Mesenchymal stem cell (in vitro differentiated cells and primary cell): Measurements from ENCODE around the gene C8A. TPM values are rescaled to one million over a fixed set of nuclear protein-coding genes. Genes with fewer than 3 reads are reported as not detected.

Source experiments
- DNase-seq: peaks from one replicate; pipeline ENCODE4 v3.0.0-alpha.2; 2013
- H2AFZ ChIP-seq: one replicate; pipeline ENCODE4 v1.6.1; 2013; ENCODE audit warnings: low read depth, mild to moderate bottlenecking, control low read depth, inconsistent platforms, low read length, moderate library complexity
- H2AK5ac ChIP-seq: 2 replicates; pipeline ENCODE4 v1.6.1; 2013; ENCODE audit warnings: low read length, moderate library complexity, mild to moderate bottlenecking, inconsistent platforms; ENCODE audit not compliant: severe bottlenecking
- H2BK120ac ChIP-seq: one replicate; pipeline ENCODE4 v1.6.1; 2013; ENCODE audit warnings: low read depth, mild to moderate bottlenecking, inconsistent platforms, low read length, moderate library complexity
- H2BK12ac ChIP-seq, 2 experiments: one replicate each; pipeline ENCODE4 v1.6.1; 2013; ENCODE audit warnings: inconsistent platforms in 2 of 2, low read length in 2 of 2, mild to moderate bottlenecking in 2 of 2, moderate library complexity in 2 of 2, control low read depth in 1 of 2
- H2BK15ac ChIP-seq: one replicate; pipeline ENCODE4 v1.6.1; 2013; ENCODE audit warnings: mild to moderate bottlenecking, low read depth, inconsistent platforms; ENCODE audit not compliant: poor library complexity, severe bottlenecking
- H2BK5ac ChIP-seq: 2 replicates; pipeline ENCODE4 v1.6.1; 2013; ENCODE audit warnings: low read depth, mild to moderate bottlenecking, low read length, control low read depth, inconsistent platforms; ENCODE audit not compliant: poor library complexity, severe bottlenecking
- H3K14ac ChIP-seq, 2 experiments: one replicate each; pipeline ENCODE4 v1.6.1; 2013; ENCODE audit warnings: inconsistent platforms in 2 of 2, low read length in 2 of 2, control low read depth in 1 of 2, mild to moderate bottlenecking in 1 of 2, moderate library complexity in 1 of 2
- H3K18ac ChIP-seq, 2 experiments: one replicate each; pipeline ENCODE4 v1.6.1; 2013; ENCODE audit warnings: inconsistent platforms in 2 of 2, low read length in 2 of 2, control low read depth in 1 of 2, low read depth in 1 of 2, mild to moderate bottlenecking in 1 of 2
- H3K23ac ChIP-seq, 2 experiments: one replicate each; pipeline ENCODE4 v1.6.1; 2013; ENCODE audit warnings: inconsistent platforms in 2 of 2, low read length in 2 of 2, mild to moderate bottlenecking in 2 of 2, moderate library complexity in 2 of 2, control low read depth in 1 of 2
- H3K27ac ChIP-seq: 2 replicates; pipeline ENCODE4 v1.5.1; 2013; ENCODE audit warnings: mild to moderate bottlenecking, moderate library complexity, low read length, control low read depth, inconsistent platforms; ENCODE audit not compliant: poor library complexity, severe bottlenecking
- H3K27me3 ChIP-seq, 2 experiments: 2 replicates each; pipeline versions ENCODE4 v1.6.1 to v1.7.0; 2013; ENCODE audit warnings: low read length in 2 of 2, mild to moderate bottlenecking in 2 of 2, moderate library complexity in 2 of 2, control low read depth in 1 of 2, inconsistent platforms in 1 of 2; ENCODE audit not compliant: control insufficient read depth in 1 of 2, insufficient read depth in 1 of 2
- H3K36me3 ChIP-seq, 2 experiments: 2 replicates each; pipeline versions ENCODE4 v1.6.1 to v1.7.0; 2013; ENCODE audit warnings: low read length in 2 of 2, control low read depth in 1 of 2, inconsistent platforms in 1 of 2, low read depth in 1 of 2, mild to moderate bottlenecking in 1 of 2; ENCODE audit not compliant: insufficient read depth in 2 of 2, control insufficient read depth in 1 of 2
- H3K4ac ChIP-seq, 2 experiments: one replicate each; pipeline ENCODE4 v1.6.1; 2013; ENCODE audit warnings: inconsistent platforms in 2 of 2, low read length in 2 of 2, mild to moderate bottlenecking in 2 of 2, moderate library complexity in 2 of 2, control low read depth in 1 of 2, low read depth in 1 of 2
- H3K4me1 ChIP-seq: 2 replicates; pipeline ENCODE4 v1.6.1; 2013; ENCODE audit warnings: low read depth, low read length, control low read depth; ENCODE audit not compliant: control insufficient read depth, insufficient read depth
- H3K4me2 ChIP-seq: 2 replicates; pipeline ENCODE4 v1.6.1; 2013; ENCODE audit warnings: low read length, mild to moderate bottlenecking, inconsistent platforms; ENCODE audit not compliant: poor library complexity, severe bottlenecking
- H3K4me3 ChIP-seq, 2 experiments: 2 replicates each; pipeline versions ENCODE4 v1.5.1 to v1.7.0; 2013; ENCODE audit warnings: low read length in 2 of 2, mild to moderate bottlenecking in 2 of 2, control low read depth in 1 of 2, low read depth in 1 of 2; ENCODE audit not compliant: insufficient read depth in 1 of 2
- H3K79me1 ChIP-seq: replicated peaks from 2 replicates; pipeline ENCODE4 v1.6.1; 2013; ENCODE audit warnings: mild to moderate bottlenecking, control low read depth, low read length, inconsistent platforms; ENCODE audit not compliant: poor library complexity, severe bottlenecking
- H3K9ac ChIP-seq: 2 replicates; pipeline ENCODE4 v1.7.0; 2013; ENCODE audit warnings: mild to moderate bottlenecking, low read length, moderate library complexity
- H3K9me3 ChIP-seq: 2 replicates; pipeline ENCODE4 v1.7.0; 2013; ENCODE audit warnings: mild to moderate bottlenecking, low read length; ENCODE audit not compliant: control insufficient read depth
- H4K8ac ChIP-seq: one replicate; pipeline ENCODE4 v1.6.1; 2013; ENCODE audit warnings: inconsistent platforms, mild to moderate bottlenecking, low read length, moderate library complexity
- H4K91ac ChIP-seq: one replicate; pipeline ENCODE4 v1.6.1; 2013; ENCODE audit warnings: mild to moderate bottlenecking, low read length, inconsistent platforms
- WGBS: methylation state at CpG from one replicate; pipeline ENCODE4 v1.1.7; 2013; ENCODE audit warnings: mixed read lengths; 5-methylcytosine and 5-hydroxymethylcytosine counted together
- polyA plus RNA-seq, 2 experiments: library from polyadenylated mRNA; stranded (reverse); fragments of 200-250 nt; gene quantifications; one replicate each; pipeline ENCODE4 v1.2.3, GENCODE V29; 2013

C8A gene
- polyA plus RNA-seq (2013, experiment 1 of 2), result not detected
- polyA plus RNA-seq (2013, experiment 2 of 2), result not detected

DNA sequence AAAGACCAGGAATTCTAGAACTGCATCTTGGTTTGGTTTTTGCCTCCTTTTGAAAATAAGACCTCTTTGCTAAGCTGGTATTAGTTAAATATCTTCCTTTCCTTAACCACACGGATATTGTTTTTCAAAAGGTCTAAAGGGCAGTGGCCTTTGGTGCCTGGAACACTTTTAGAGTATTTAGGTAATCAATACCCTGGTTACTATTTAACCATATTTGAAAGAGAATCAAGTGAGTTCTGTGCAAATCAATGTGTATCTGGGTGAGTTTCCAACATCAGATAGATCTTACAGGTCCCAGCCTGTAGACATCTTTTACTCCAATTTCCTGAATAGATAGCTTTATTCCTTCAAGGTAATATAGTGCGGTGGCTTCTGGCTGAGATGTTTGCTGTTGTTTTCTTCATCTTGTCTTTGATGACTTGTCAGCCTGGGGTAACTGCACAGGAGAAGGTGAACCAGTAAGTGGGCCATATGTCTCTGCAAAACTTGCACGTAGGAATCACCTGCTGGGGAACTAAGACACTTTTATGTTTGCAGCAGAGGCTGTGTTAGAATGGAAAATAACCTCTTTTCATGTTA, at the start of gene C8A:
TSS of gene C8A (plus strand) at position 277 of the 579 bp plus-strand sequence. CDS start at position 382, 105 bp downstream.
- Histone ChIP-seq H3K9ac (no peak within 1 kb of the TSS), H2BK120ac (no peak within 1 kb of the TSS), H3K4me3 (no peak within 1 kb of the TSS), H2BK12ac (no peak within 1 kb of the TSS), H3K27me3 (no peaks in the 10 kb centered on the region), H4K91ac (no peak within 1 kb of the TSS), H3K18ac (no peak within 1 kb of the TSS), H3K4me1 (no peaks in the 10 kb centered on the region), H2BK15ac (no peak within 1 kb of the TSS), H3K14ac (no peak within 1 kb of the TSS), H3K4me2 (no peak within 1 kb of the TSS), H2AK5ac (no peak within 1 kb of the TSS), H3K79me1 (no peaks in the 10 kb centered on the region), H3K36me3 (no peaks in the 10 kb centered on the region), H3K23ac (no peak within 1 kb of the TSS), H2AFZ (no peak within 1 kb of the TSS), H4K8ac (no peak within 1 kb of the TSS), H3K27ac (no peak within 1 kb of the TSS), H3K9me3 (no peaks in the 10 kb centered on the region), H2BK5ac (no peak within 1 kb of the TSS), H3K4ac (no peak within 1 kb of the TSS)
- WGBS, result 85% methylated on average over 2 of the region's 3 CpGs
- DNase-seq, result no peak

- no peak overlapping the region for H2BK120ac ChIP-seq
- no peaks in the 10 kb centered on the region for H3K4me1 ChIP-seq
- no peak overlapping the region for H2AK5ac ChIP-seq
- no peak overlapping the region for H2BK15ac ChIP-seq
- no peak overlapping the region for H3K9ac ChIP-seq
- no peak for DNase-seq
- no peaks in the 10 kb centered on the region for H3K9me3 ChIP-seq
- H3K14ac ChIP-seq, result no peak overlapping the region
- H3K36me3 ChIP-seq, result no peaks in the 10 kb centered on the region
- H3K23ac ChIP-seq, result no peak overlapping the region
- H2AFZ ChIP-seq, result no peak overlapping the region
- no peak overlapping the region for H3K4me3 ChIP-seq
- no peak overlapping the region for H2BK5ac ChIP-seq
- no peak overlapping the region for H4K91ac ChIP-seq
- 55% methylated on average over 3 of the region's 3 CpGs for WGBS
- no peak overlapping the region for H3K27ac ChIP-seq
- no peak overlapping the region for H4K8ac ChIP-seq
- no peak overlapping the region for H2BK12ac ChIP-seq
- H3K27me3 ChIP-seq, result peaks cover 22% of the 10 kb centered on the region in 2 experiments
- no peak overlapping the region for H3K4ac ChIP-seq
- no peaks in the 10 kb centered on the region for H3K79me1 ChIP-seq
- H3K4me2 ChIP-seq, result no peak overlapping the region
- H3K18ac ChIP-seq, result no peak overlapping the region
These were observed 47.8 kb upstream of the C8A start for GRCh38 chr1:56806804-56807203.

GRCh38 chr1:56808410-56808809, 46.2 kb upstream of the C8A start:
- Histone ChIP-seq H3K27me3 (peaks cover 31 to 33% of the 10 kb centered on the region in 2 experiments), H3K36me3 (no peaks in the 10 kb centered on the region), H3K4ac (no peak overlapping the region), H3K9me3 (no peaks in the 10 kb centered on the region), H2BK120ac (no peak overlapping the region), H3K27ac (no peak overlapping the region), H3K9ac (no peak overlapping the region), H3K4me1 (no peaks in the 10 kb centered on the region), H4K91ac (no peak overlapping the region), H3K4me3 (no peak overlapping the region), H2AFZ (no peak overlapping the region), H3K23ac (no peak overlapping the region), H3K4me2 (no peak overlapping the region), H2AK5ac (no peak overlapping the region), H3K79me1 (no peaks in the 10 kb centered on the region), H2BK5ac (no peak overlapping the region), H4K8ac (no peak overlapping the region), H3K14ac (no peak overlapping the region), H2BK12ac (no peak overlapping the region), H2BK15ac (no peak overlapping the region), H3K18ac (no peak overlapping the region)
- no peak for DNase-seq
- WGBS, result 83% methylated on average over 1 of the region's 1 CpG

GRCh38 chr1:56811331-56811730, 43.3 kb upstream of the C8A start:
- no peak overlapping the region for H3K4ac ChIP-seq
- no peak overlapping the region for H2AFZ ChIP-seq
- H3K4me2 ChIP-seq, result no peak overlapping the region
- H3K9ac ChIP-seq, result no peak overlapping the region
- H3K4me3 ChIP-seq, result no peak overlapping the region
- no peak overlapping the region for H2AK5ac ChIP-seq
- no peak overlapping the region for H3K18ac ChIP-seq
- H2BK120ac ChIP-seq, result no peak overlapping the region
- no peak overlapping the region for H4K8ac ChIP-seq
- peaks cover 33 to 42% of the 10 kb centered on the region in 2 experiments for H3K27me3 ChIP-seq
- H2BK5ac ChIP-seq, result no peak overlapping the region
- H3K14ac ChIP-seq, result peak overlapping the region in 1 of 2 experiments; percentile 32
- no peak overlapping the region for H2BK12ac ChIP-seq
- H3K23ac ChIP-seq, result peak overlapping the region in 1 of 2 experiments; percentile 37
- no peak overlapping the region for H4K91ac ChIP-seq
- H3K79me1 ChIP-seq, result no peaks in the 10 kb centered on the region
- H2BK15ac ChIP-seq, result no peak overlapping the region
- H3K27ac ChIP-seq, result no peak overlapping the region
- 21% methylated on average over 1 of the region's 2 CpGs for WGBS
- no peak for DNase-seq
- no peaks in the 10 kb centered on the region for H3K36me3 ChIP-seq
- H3K9me3 ChIP-seq, result peaks cover 4% of the 10 kb centered on the region
- no peaks in the 10 kb centered on the region for H3K4me1 ChIP-seq
